ENCODE data around the gene GDF15.

The GDF15 gene

GRCh38 chr19:18424122-18424889 is 38.3 kb downstream of the GDF15 start:
- Histone ChIP-seq H3K79me2 (ENCODE audit: low read length) (no peaks in the 10 kb centered on the region), H3K9ac (ENCODE audit: low read length) (no peak overlapping the region), H3K9me3 (replicated peaks; ENCODE audit: insufficient read depth, low read length) (no peaks in the 10 kb centered on the region), H3F3A (ENCODE audit: insufficient read depth, low read length) (no peaks in the 10 kb centered on the region), H3K36me3 (replicated peaks; ENCODE audit: insufficient read depth, low read length) (no peaks in the 10 kb centered on the region), H3K4me3 (ENCODE audit: low read length) (no peak overlapping the region), H2AFZ (ENCODE audit: low read length) (no peak overlapping the region), H3K27ac (ENCODE audit: low read length) (no peak overlapping the region), H3K4me1 (ENCODE audit: low read length) (no peaks in the 10 kb centered on the region), H3K27me3 (replicated peaks; ENCODE audit: insufficient read depth, low read length) (no peaks in the 10 kb centered on the region), H3K4me2 (ENCODE audit: low read depth, low read length) (no peak overlapping the region), H3K9me2 (replicated peaks; ENCODE audit: insufficient read depth, low read length) (no peaks in the 10 kb centered on the region), H4K20me1 (ENCODE audit: insufficient read depth, low read length) (no peaks in the 10 kb centered on the region)
- no peak for DNase-seq
- TF ChIP-seq EZH2 (optimal IDR thresholded peaks at IDR 0.05; ENCODE audit: low read depth, low read length) (no peak), EZH2phosphoT487 (IDR thresholded peaks at IDR 0.05; ENCODE audit: low read length) (no peak), CTCF (IDR thresholded peaks at IDR 0.05; ENCODE audit: low read length) (no peak)

GRCh38 chr19:18424890-18425514 is 39.0 kb downstream of the GDF15 start:
- Histone ChIP-seq H3K4me1 (ENCODE audit: low read length) (peaks cover 4% of the 10 kb centered on the region; the same call in 1 of the 2 replicates), H3F3A (ENCODE audit: insufficient read depth, low read length) (no peaks in the 10 kb centered on the region), H3K27ac (ENCODE audit: low read length) (no peak overlapping the region), H3K4me2 (ENCODE audit: low read depth, low read length) (no peak overlapping the region), H3K27me3 (replicated peaks; ENCODE audit: insufficient read depth, low read length) (no peaks in the 10 kb centered on the region), H3K36me3 (replicated peaks; ENCODE audit: insufficient read depth, low read length) (no peaks in the 10 kb centered on the region), H4K20me1 (ENCODE audit: insufficient read depth, low read length) (no peaks in the 10 kb centered on the region), H2AFZ (ENCODE audit: low read length) (no peak overlapping the region), H3K9ac (ENCODE audit: low read length) (no peak overlapping the region), H3K79me2 (ENCODE audit: low read length) (no peaks in the 10 kb centered on the region), H3K4me3 (ENCODE audit: low read length) (no peak overlapping the region), H3K9me3 (replicated peaks; ENCODE audit: insufficient read depth, low read length) (no peaks in the 10 kb centered on the region), H3K9me2 (replicated peaks; ENCODE audit: insufficient read depth, low read length) (no peaks in the 10 kb centered on the region)
- DNase-seq: no peak
- TF ChIP-seq EZH2 (optimal IDR thresholded peaks at IDR 0.05; ENCODE audit: low read depth, low read length): no peak
- TF ChIP-seq CTCF (IDR thresholded peaks at IDR 0.05; ENCODE audit: low read length): no peak
- TF ChIP-seq EZH2phosphoT487 (IDR thresholded peaks at IDR 0.05; ENCODE audit: low read length): no peak

DNA sequence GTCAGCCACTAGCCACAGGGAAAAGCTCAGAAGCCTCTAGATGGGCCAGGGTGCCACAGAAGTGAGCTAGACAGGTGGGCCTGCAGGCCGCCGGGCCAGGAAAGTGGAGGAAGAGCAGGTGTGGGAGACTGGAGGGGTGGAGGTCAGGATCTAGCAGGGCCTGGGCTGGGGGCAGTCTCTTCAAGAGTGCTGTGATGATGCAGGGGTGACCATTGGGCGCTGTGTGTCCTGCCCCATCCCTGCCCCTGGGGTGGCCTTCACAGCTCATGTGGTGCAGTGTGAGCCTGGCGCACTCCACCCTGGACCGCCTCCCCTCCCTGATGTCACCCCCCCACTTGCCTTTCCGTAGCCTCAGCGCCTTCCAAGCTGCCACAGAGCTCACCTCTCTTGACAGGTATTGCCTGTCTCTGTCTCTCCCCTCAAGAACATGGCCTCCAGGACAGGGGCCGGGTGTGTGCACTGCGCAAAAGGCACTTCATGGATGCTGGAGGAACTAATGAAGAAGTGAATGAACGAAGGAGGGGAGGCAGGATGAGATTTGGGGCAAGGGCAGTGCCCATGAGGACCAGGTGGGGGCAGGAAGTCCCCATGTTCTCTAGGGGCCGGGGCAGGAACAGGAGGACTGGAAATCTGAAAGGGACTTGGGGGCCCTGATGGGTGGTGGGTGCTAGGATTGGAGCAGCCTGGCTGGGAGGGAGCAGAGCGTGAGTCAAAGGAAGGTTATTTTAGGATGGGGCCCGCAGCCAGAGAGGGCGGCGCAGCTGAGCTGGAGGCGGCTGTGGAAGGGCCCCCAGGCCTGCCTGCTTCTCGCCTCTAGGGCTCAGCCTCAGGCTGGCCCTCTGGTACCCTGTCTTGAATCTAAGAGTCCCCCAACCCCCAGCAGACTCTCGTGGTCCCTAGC is 39.8 kb downstream of the GDF15 start:
- Histone ChIP-seq H3K79me2 (ENCODE audit: low read length) (no peaks in the 10 kb centered on the region), H3K4me3 (ENCODE audit: low read length) (no peak overlapping the region), H3K9me2 (replicated peaks; ENCODE audit: insufficient read depth, low read length) (no peaks in the 10 kb centered on the region), H3K27ac (ENCODE audit: low read length) (no peak overlapping the region), H2AFZ (ENCODE audit: low read length) (no peak overlapping the region), H3K9me3 (replicated peaks; ENCODE audit: insufficient read depth, low read length) (no peaks in the 10 kb centered on the region), H3K36me3 (replicated peaks; ENCODE audit: insufficient read depth, low read length) (no peaks in the 10 kb centered on the region), H3F3A (ENCODE audit: insufficient read depth, low read length) (no peaks in the 10 kb centered on the region), H4K20me1 (ENCODE audit: insufficient read depth, low read length) (no peaks in the 10 kb centered on the region), H3K4me2 (ENCODE audit: low read depth, low read length) (no peak overlapping the region), H3K4me1 (ENCODE audit: low read length) (peaks cover 4% of the 10 kb centered on the region; the same call in 1 of the 2 replicates), H3K27me3 (replicated peaks; ENCODE audit: insufficient read depth, low read length) (no peaks in the 10 kb centered on the region), H3K9ac (ENCODE audit: low read length) (no peak overlapping the region)
- TF ChIP-seq CTCF (IDR thresholded peaks at IDR 0.05; ENCODE audit: low read length) (no peak), EZH2 (optimal IDR thresholded peaks at IDR 0.05; ENCODE audit: low read depth, low read length) (no peak), EZH2phosphoT487 (IDR thresholded peaks at IDR 0.05; ENCODE audit: low read length) (no peak)
- no peak for DNase-seq

All from MM.1S (cell line).